ENCODE results near the gene KRT82. TPM values are rescaled to one million over a fixed set of nuclear protein-coding genes. Genes with fewer than 3 reads are reported as not detected.

The KRT82 gene
- total RNA-seq, 1 experiment from 2014 or later: not detected

DNA sequence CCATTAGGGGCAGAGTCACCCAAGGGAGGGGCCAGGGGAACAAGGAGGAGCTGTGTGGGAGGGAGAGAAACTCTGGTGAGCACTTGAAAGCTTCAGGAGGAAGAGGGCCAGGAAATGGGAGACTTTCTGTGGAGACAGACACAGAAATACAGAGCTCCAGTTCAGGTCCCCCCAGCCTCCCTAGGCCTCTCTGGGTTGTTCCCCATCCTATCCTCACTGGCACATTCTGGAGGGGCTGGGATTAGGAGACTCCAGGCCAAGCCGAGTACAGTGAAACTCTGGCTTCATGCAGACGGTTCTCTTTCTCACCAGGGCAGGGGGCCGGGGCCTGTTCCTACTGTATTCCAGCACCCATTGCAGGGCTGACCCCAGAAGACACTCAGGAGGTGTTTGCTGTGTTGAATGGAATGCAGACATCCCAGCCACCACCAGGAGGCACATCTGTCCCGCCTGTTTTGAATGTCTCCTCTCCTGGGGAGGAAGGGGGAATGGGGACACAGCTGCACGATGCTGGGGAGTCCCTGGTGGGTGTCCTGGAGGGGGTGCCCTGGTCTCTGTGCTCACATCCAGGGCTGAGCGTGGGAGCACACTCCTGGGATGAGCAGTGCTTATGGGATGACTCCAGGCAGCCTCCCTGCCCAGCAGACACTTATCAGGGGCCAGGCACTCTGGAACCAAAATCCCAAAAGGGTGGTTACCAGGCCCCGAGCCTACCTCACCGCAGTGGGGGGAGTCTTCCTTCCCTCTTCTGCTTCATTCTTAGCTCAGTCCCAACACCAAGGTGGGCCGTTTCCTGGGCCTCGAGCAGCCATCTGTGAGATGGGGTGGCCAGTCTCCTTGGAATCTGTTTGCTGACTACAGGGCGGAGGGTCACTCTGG is 15.2 kb downstream of the KRT82 start:
- no peak overlapping the region for H3K23ac ChIP-seq (ENCODE audit: insufficient read length, low read depth, low read length)
- no peaks in the 10 kb centered on the region for H3K79me2 ChIP-seq (ENCODE audit: insufficient read depth, low read length)
- H3K27me3 ChIP-seq (ENCODE audit: insufficient read depth, low read length): no peaks in the 10 kb centered on the region
- H2BK5ac ChIP-seq (ENCODE audit: insufficient read length, low read length): no peak overlapping the region
- no peak overlapping the region for H2AFZ ChIP-seq (ENCODE audit: low read length)
- H3K56ac ChIP-seq (ENCODE audit: insufficient read length, low read depth, low read length): no peak overlapping the region
- peaks cover 13% of the 10 kb centered on the region for H3K27me3 Mint-ChIP-seq (ENCODE audit: low read depth)
- peaks cover 5 to 10% of the 10 kb centered on the region in 2 experiments for H3K4me1 Mint-ChIP-seq
- no peaks in the 10 kb centered on the region for H3K23me2 ChIP-seq (ENCODE audit: insufficient read length, low read depth, low read length, poor library complexity, severe bottlenecking)
- H2BK120ac ChIP-seq (ENCODE audit: low read depth, low read length, poor library complexity, severe bottlenecking): no peak overlapping the region
- no peak overlapping the region for H3K4me2 ChIP-seq (ENCODE audit: insufficient read depth, insufficient read length, low read length)
- WGBS (ENCODE audit: extremely low coverage, insufficient read length, low lambda C conversion rate): no CpG with 5 or more reads among the region's 11 CpGs
- H3K79me1 ChIP-seq (ENCODE audit: insufficient read depth, low read depth, low read length, poor library complexity, severe bottlenecking): no peaks in the 10 kb centered on the region
- H3K4me1 ChIP-seq (ENCODE audit: insufficient read depth, low read length): no peaks in the 10 kb centered on the region
- H3K27ac ChIP-seq (ENCODE audit: insufficient read length, low read depth, low read length): no peak overlapping the region
- no peak overlapping the region for H3K27ac Mint-ChIP-seq
- H3K9ac ChIP-seq (ENCODE audit: extremely low read depth, insufficient read length, low read length): no peak overlapping the region
- no peaks in the 10 kb centered on the region for H3K9me3 ChIP-seq (ENCODE audit: control insufficient read depth, low read depth, low read length)
- H4K8ac ChIP-seq (replicated peaks; ENCODE audit: insufficient read length, low read depth, low read length): no peak overlapping the region
- no peak overlapping the region for H3K18ac ChIP-seq (ENCODE audit: insufficient read length, low read depth, low read length)
- H3K4me3 Mint-ChIP-seq: no peak overlapping the region
- H4K20me1 ChIP-seq (ENCODE audit: control insufficient read depth, insufficient read depth, insufficient read length): no peaks in the 10 kb centered on the region
- H3K4ac ChIP-seq (ENCODE audit: low read depth, low read length): no peak overlapping the region
- H2AK5ac ChIP-seq (ENCODE audit: insufficient read length, low read length): no peak overlapping the region
- no peak overlapping the region for H2BK12ac ChIP-seq (ENCODE audit: insufficient read length, low read depth, low read length)
- H3T11ph ChIP-seq (ENCODE audit: low read length): no peak overlapping the region
- TF ChIP-seq, protein P1, sequence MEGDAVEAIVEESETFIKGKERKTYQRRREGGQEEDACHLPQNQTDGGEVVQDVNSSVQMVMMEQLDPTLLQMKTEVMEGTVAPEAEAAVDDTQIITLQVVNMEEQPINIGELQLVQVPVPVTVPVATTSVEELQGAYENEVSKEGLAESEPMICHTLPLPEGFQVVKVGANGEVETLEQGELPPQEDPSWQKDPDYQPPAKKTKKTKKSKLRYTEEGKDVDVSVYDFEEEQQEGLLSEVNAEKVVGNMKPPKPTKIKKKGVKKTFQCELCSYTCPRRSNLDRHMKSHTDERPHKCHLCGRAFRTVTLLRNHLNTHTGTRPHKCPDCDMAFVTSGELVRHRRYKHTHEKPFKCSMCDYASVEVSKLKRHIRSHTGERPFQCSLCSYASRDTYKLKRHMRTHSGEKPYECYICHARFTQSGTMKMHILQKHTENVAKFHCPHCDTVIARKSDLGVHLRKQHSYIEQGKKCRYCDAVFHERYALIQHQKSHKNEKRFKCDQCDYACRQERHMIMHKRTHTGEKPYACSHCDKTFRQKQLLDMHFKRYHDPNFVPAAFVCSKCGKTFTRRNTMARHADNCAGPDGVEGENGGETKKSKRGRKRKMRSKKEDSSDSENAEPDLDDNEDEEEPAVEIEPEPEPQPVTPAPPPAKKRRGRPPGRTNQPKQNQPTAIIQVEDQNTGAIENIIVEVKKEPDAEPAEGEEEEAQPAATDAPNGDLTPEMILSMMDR (conservative IDR thresholded peaks at IDR 0.05): peak; percentile 78
- peak; percentile 80 for DNase-seq
- H3K14ac ChIP-seq (ENCODE audit: insufficient read depth, low read length): no peak overlapping the region
- no peak overlapping the region for H4K5ac ChIP-seq (ENCODE audit: insufficient read length, low read depth, low read length)
- no peaks in the 10 kb centered on the region; a peak in 1 of 5 replicates for H3K9me3 Mint-ChIP-seq
- no peak overlapping the region for H4K91ac ChIP-seq (ENCODE audit: insufficient read length, low read depth, low read length)
- H2BK20ac ChIP-seq (ENCODE audit: low read depth, low read length, poor library complexity, severe bottlenecking): no peak overlapping the region
- no peaks in the 10 kb centered on the region for H3K36me3 Mint-ChIP-seq (ENCODE audit: insufficient read depth in 1 of 3, low read depth in 3 of 3)
- no peak overlapping the region for H2BK15ac ChIP-seq (ENCODE audit: low read depth, low read length)
